IMR-90 (cell line): ENCODE data around the gene ANKS4B. TPM values are rescaled to one million over a fixed set of nuclear protein-coding genes. Genes with fewer than 3 reads are reported as not detected.

Experiments
- ATAC-seq: fragments of 200-7000 bp; cut with Tn5 transposase; 2 replicates; pipeline ENCODE4 v1.9.1; 2020; ENCODE audit warnings: low read depth, mild to moderate bottlenecking, moderate library complexity
- BruUV-seq: library from RNA; stranded (reverse); fragments of 400-500 nt; replicated peaks from 2 replicates; lab custom pipeline; 2021; lab: Mats Ljungman, UMichigan
- CTCF ChIA-PET: fragments of 300-600 bp; formaldehyde crosslinking; extraction: SDS; loops from one replicate; lab custom pipeline; 2021; ENCODE audit warnings: antibody characterized with exemption; lab: Yijun Ruan, JAX
- POLR2A ChIA-PET: fragments of 300-600 bp; sonication (Branson Sonifier 250); formaldehyde crosslinking; loops from one replicate; lab custom pipeline; 2022; ENCODE audit warnings: antibody characterized with exemption; ENCODE audit not compliant: unreplicated experiment; lab: Charles Lee
- DNase-seq: peaks from one replicate; pipeline ENCODE4 v3.0.0; 2013
- H2AFZ ChIP-seq: replicated peaks from 2 replicates; pipeline ENCODE3; 2013; ENCODE audit warnings: low read length, mild to moderate bottlenecking; ENCODE audit not compliant: poor library complexity
- H2AK5ac ChIP-seq: 2 replicates; pipeline ENCODE4 v1.6.1; 2013; ENCODE audit warnings: low read depth, low read length, inconsistent platforms
- H2AK9ac ChIP-seq: replicated peaks from 2 replicates; pipeline ENCODE3; 2013; ENCODE audit warnings: mild to moderate bottlenecking, low read depth, low read length, moderate library complexity; ENCODE audit not compliant: poor library complexity
- H2BK120ac ChIP-seq: 2 replicates; pipeline ENCODE4 v1.6.1; 2013; ENCODE audit warnings: low read depth, low read length, inconsistent platforms
- H2BK15ac ChIP-seq: 3 replicates; pipeline ENCODE4 v1.6.1; 2013; ENCODE audit warnings: low read depth, low read length, inconsistent platforms
- H2BK20ac ChIP-seq: 2 replicates; pipeline ENCODE4 v1.6.1; 2013; ENCODE audit warnings: low read depth, mild to moderate bottlenecking, inconsistent platforms, low read length, moderate library complexity
- H2BK5ac ChIP-seq: 2 replicates; pipeline ENCODE4 v1.6.1; 2013; ENCODE audit warnings: mild to moderate bottlenecking, low read depth, low read length, inconsistent platforms; ENCODE audit not compliant: poor library complexity, severe bottlenecking
- H3K14ac ChIP-seq: replicated peaks from 2 replicates; pipeline ENCODE4 v1.6.1; 2013; ENCODE audit warnings: low read depth, low read length, inconsistent platforms
- H3K18ac ChIP-seq: 2 replicates; pipeline ENCODE4 v1.6.1; 2013; ENCODE audit warnings: low read depth, low read length, control low read depth
- H3K23ac ChIP-seq: 2 replicates; pipeline ENCODE4 v1.6.1; 2013; ENCODE audit warnings: low read depth, low read length, inconsistent platforms
- H3K27ac ChIP-seq: 2 replicates; pipeline ENCODE4 v1.5.1; 2013; ENCODE audit warnings: mild to moderate bottlenecking, control low read depth, low read length; ENCODE audit not compliant: insufficient read depth
- H3K27me3 ChIP-seq: 2 replicates; pipeline ENCODE4 v1.6.1; 2013; ENCODE audit warnings: low read length; ENCODE audit not compliant: control insufficient read depth, insufficient read depth
- H3K36me3 ChIP-seq: 2 replicates; pipeline ENCODE4 v1.6.1; 2013; ENCODE audit warnings: low read length, mixed read lengths; ENCODE audit not compliant: control insufficient read depth, insufficient read depth
- H3K4ac ChIP-seq: 2 replicates; pipeline ENCODE4 v1.6.1; 2013; ENCODE audit warnings: low read depth, low read length, inconsistent platforms
- H3K4me1 ChIP-seq: 2 replicates; pipeline ENCODE4 v1.6.1; 2013; ENCODE audit warnings: low read length, mixed read lengths; ENCODE audit not compliant: control insufficient read depth, insufficient read depth
- H3K4me2 ChIP-seq: 2 replicates; pipeline ENCODE4 v1.6.1; 2013; ENCODE audit warnings: low read depth, mild to moderate bottlenecking, control low read depth, low read length, moderate library complexity
- H3K4me3 ChIP-seq: 2 replicates; pipeline ENCODE4 v1.5.1; 2013; ENCODE audit warnings: low read depth, mild to moderate bottlenecking, control low read depth, low read length, moderate library complexity; ENCODE audit not compliant: insufficient read depth
- H3K56ac ChIP-seq: 2 replicates; pipeline ENCODE4 v1.6.1; 2013; ENCODE audit warnings: low read length, inconsistent platforms; ENCODE audit not compliant: insufficient read depth; ENCODE audit errors: extremely low read depth
- H3K79me1 ChIP-seq, 2 experiments: 2 replicates each; pipeline ENCODE4 v1.6.1; 2013; ENCODE audit warnings: low read length in 2 of 2, inconsistent platforms in 1 of 2, low read depth in 1 of 2
- H3K9ac ChIP-seq: 2 replicates; pipeline ENCODE4 v1.6.1; 2013; ENCODE audit warnings: low read depth, low read length, control low read depth
- H3K9me1 ChIP-seq: 2 replicates; pipeline ENCODE4 v1.6.1; 2013; ENCODE audit warnings: low read length, inconsistent platforms; ENCODE audit not compliant: insufficient read depth
- H3K9me3 ChIP-seq: 2 replicates; pipeline ENCODE4 v1.6.1; 2013; ENCODE audit warnings: low read length; ENCODE audit not compliant: control insufficient read depth, insufficient read depth
- H4K20me1 ChIP-seq: 2 replicates; pipeline ENCODE4 v1.6.1; 2013; ENCODE audit warnings: low read length, inconsistent platforms; ENCODE audit not compliant: insufficient read depth
- H4K5ac ChIP-seq: 2 replicates; pipeline ENCODE4 v1.6.1; 2013; ENCODE audit warnings: mild to moderate bottlenecking, low read depth, low read length, control low read depth
- H4K8ac ChIP-seq, 2 experiments: 2 replicates each; pipeline ENCODE4 v1.6.1; 2013; ENCODE audit warnings: low read depth in 2 of 2, low read length in 2 of 2, control low read depth in 1 of 2, inconsistent platforms in 1 of 2
- H4K91ac ChIP-seq: 2 replicates; pipeline ENCODE4 v1.6.1; 2013; ENCODE audit warnings: low read depth, low read length, inconsistent platforms; ENCODE audit not compliant: insufficient read depth
- CHD1 ChIP-seq: IDR thresholded peaks from 2 replicates; pipeline ENCODE4 v1.6.1; 2012; ENCODE audit warnings: low read depth, low read length, improper control_type of control experiment
- CTCF ChIP-seq: conservative IDR thresholded peaks from 2 replicates; pipeline ENCODE4 v1.5.1; 2012; ENCODE audit warnings: mild to moderate bottlenecking, low read depth, low read length, improper control_type of control experiment
- ELK1 ChIP-seq: fragments of 150-350 bp; IDR thresholded peaks from 2 replicates; pipeline ENCODE4 v1.6.1; 2016; ENCODE audit warnings: low read depth, mild to moderate bottlenecking, low read length, moderate library complexity, borderline replicate concordance
- MAZ ChIP-seq: IDR thresholded peaks from 2 replicates; pipeline ENCODE4 v1.6.1; 2012; ENCODE audit warnings: low read depth, mild to moderate bottlenecking, low read length, improper control_type of control experiment, moderate library complexity, borderline replicate concordance
- NFE2L2 ChIP-seq: fragments of 150-350 bp; IDR thresholded peaks from 2 replicates; pipeline ENCODE4 v1.6.1; 2016; ENCODE audit warnings: low read depth, mild to moderate bottlenecking, low read length
- RCOR1 ChIP-seq: IDR thresholded peaks from 2 replicates; pipeline ENCODE4 v1.6.1; 2012; ENCODE audit warnings: mild to moderate bottlenecking, low read length, improper control_type of control experiment; ENCODE audit not compliant: insufficient replicate concordance
- SMC3 ChIP-seq: fragments of 150-350 bp; IDR thresholded peaks from 2 replicates; pipeline ENCODE4 v1.6.1; 2016; ENCODE audit warnings: low read depth, mild to moderate bottlenecking, antibody characterized with exemption, low read length, moderate library complexity
- USF2 ChIP-seq: fragments of 150-350 bp; IDR thresholded peaks from 2 replicates; pipeline ENCODE4 v1.6.1; 2017; ENCODE audit warnings: mild to moderate bottlenecking, antibody characterized with exemption, low read length, low read depth
- WGBS, 2 experiments: methylation state at CpG; one replicate each; pipeline versions ENCODE4 v1.1.5 to v1.1.7; 2013; ENCODE audit warnings: missing lambda C conversion rate in 2 of 2; ENCODE audit not compliant: insufficient read length in 1 of 2; ENCODE audit errors: extremely low coverage in 2 of 2; 5-methylcytosine and 5-hydroxymethylcytosine counted together
- dilution Hi-C: fragments of 300-500 bp; cut with HindIII; formaldehyde crosslinking; loops from one replicate; pipeline ENCODE4 v1.14.3; 2018; ENCODE audit warnings: low sequenced_read_pairs; ENCODE audit not compliant: unreplicated experiment
- in situ Hi-C: fragments of 300-500 bp; cut with MboI; formaldehyde crosslinking; loops from 3 replicates; pipeline ENCODE4 v1.14.3; 2019; ENCODE audit warnings: low sequenced_read_pairs, inconsistent platforms, mixed read lengths
- intact Hi-C: fragments of 100-400 bp; cut with micrococcal nuclease; formaldehyde crosslinking; loops from 2 replicates; pipeline ENCODE4 v1.10.0; 2022
- polyA plus RNA-seq, 3 experiments: library from polyadenylated mRNA; depleted of rRNA; stranded (reverse); fragments of >200 nt; gene quantifications; 2 replicates each; pipeline ENCODE4 v1.2.3, GENCODE V29; 2012; ENCODE audit warnings: low replicate concordance in 1 of 3
- total RNA-seq: library from RNA; depleted of rRNA; stranded (reverse); fragments of >200 nt; gene quantifications from 2 replicates; pipeline ENCODE4 v1.2.3, GENCODE V29; 2012

Gene ANKS4B
- total and polyA plus RNA-seq, 2 of the 4 experiments (the other 2 are of a cell fraction): not detected

- H2AK5ac ChIP-seq: no peak overlapping the region
- H3K4me1 ChIP-seq: no peaks in the 10 kb centered on the region
- in situ Hi-C loops (no loop called here), intact Hi-C loops (loop anchor here (5.0 kb wide), 1 partner anchor 1395 kb away; no protein-coding TSS in a partner anchor), dilution Hi-C loops (no loop called here)
- H2BK5ac ChIP-seq: no peak overlapping the region
- no peaks in the 10 kb centered on the region for H4K20me1 ChIP-seq
- H2AFZ ChIP-seq: no peak overlapping the region
- H3K14ac ChIP-seq: no peak overlapping the region
- H4K5ac ChIP-seq: no peak overlapping the region
- ChIA-PET CTCF (no interaction called here), POLR2A (no interaction called here)
- no peak overlapping the region for H2AK9ac ChIP-seq
- 0 out of 2 replicates have a peak, but pooled peaks cover 3% of the 10 kb centered on the region for H3K9me1 ChIP-seq
- H3K27me3 ChIP-seq: peaks cover 18% of the 10 kb centered on the region
- no peak overlapping the region for H3K56ac ChIP-seq
- no peak overlapping the region for H3K23ac ChIP-seq
- ATAC-seq (no peak), DNase-seq (no peak)
- no peak overlapping the region for H3K4me3 ChIP-seq
- no peak overlapping the region for H4K8ac ChIP-seq
- H3K4ac ChIP-seq: no peak overlapping the region
- BruUV-seq: no TSS peak
- 33% methylated on average over 1 of the region's 4 CpGs; no CpG with 5 or more reads in 1 of the 2 experiments for WGBS, 2 experiments
- no peaks in the 10 kb centered on the region for H3K36me3 ChIP-seq
- H3K27ac ChIP-seq: no peak overlapping the region
- no peak overlapping the region for H3K9ac ChIP-seq
- no peak overlapping the region for H2BK120ac ChIP-seq
- H3K79me1 ChIP-seq: no peaks in the 10 kb centered on the region
- no peak overlapping the region for H3K18ac ChIP-seq
- TF ChIP-seq CTCF (no peak), SMC3 (no peak), NFE2L2 (no peak), CHD1 (no peak), MAZ (no peak), RCOR1 (no peak), ELK1 (no peak), USF2 (no peak)
- H3K9me3 ChIP-seq: no peaks in the 10 kb centered on the region; the same call in 1 of the 2 replicates
- H3K4me2 ChIP-seq: no peak overlapping the region
- H2BK15ac ChIP-seq: no peak overlapping the region
- no peak overlapping the region for H4K91ac ChIP-seq
- H2BK20ac ChIP-seq: no peak overlapping the region
Measured at GRCh38 chr16:21257284-21257683, 23.8 kb downstream of the ANKS4B start.
